K562 (cell line): ENCODE data around the gene SVEP1. TPM values are rescaled to one million over a fixed set of nuclear protein-coding genes. Genes with fewer than 3 reads are reported as not detected.

Experiments
- ATAC-seq: fragments of 200-7000 bp; cut with Tn5 transposase; 3 replicates; pipeline ENCODE4 v1.9.1; 2020; ENCODE audit warnings: moderate library complexity
- BruUV-seq: library from RNA; stranded (reverse); fragments of 400-500 nt; replicated peaks from 2 replicates; lab custom pipeline; 2021; lab: Mats Ljungman, UMichigan
- CTCF ChIA-PET: fragments of 300-600 bp; formaldehyde crosslinking; extraction: SDS; loops from one replicate; lab custom pipeline; 2021; ENCODE audit warnings: low intra/inter-chr PET ratio; lab: Yijun Ruan, JAX
- POLR2A ChIA-PET: fragments of 300-600, 350-650 bp; sonication (Branson Sonifier 250); formaldehyde crosslinking; extraction: SDS; loops from one replicate; lab custom pipeline; 2021; ENCODE audit warnings: antibody characterized with exemption, inconsistent platforms; lab: Yijun Ruan, JAX
- DNase-seq, 4 experiments: peaks; one replicate each; pipeline versions ENCODE4 v3.0.0 to v3.0.0-alpha.2; 2011 to 2018; ENCODE audit warnings: low spot score in 3 of 4, mixed read lengths in 3 of 4; ENCODE audit errors: extremely low read depth in 1 of 4
- FAIRE-seq: peaks from 2 replicates; lab custom pipeline; 2011; peaks lifted over from hg19 to GRCh38; lab: Jason Lieb, UNC
- H2AFZ ChIP-seq: 2 replicates; pipeline ENCODE4 v1.6.0; 2011; ENCODE audit warnings: low read depth, low read length, control low read depth, inconsistent platforms
- H3K27ac ChIP-seq: fragments of 200-600 bp; 3 replicates; pipeline ENCODE4 v1.8.0; 2011; ENCODE audit warnings: low read depth, mild to moderate bottlenecking, control low read depth, inconsistent platforms, low read length, moderate library complexity, mixed read lengths; ENCODE audit errors: extremely low read depth
- H3K27me3 ChIP-seq, 2 experiments: fragments of 300-600 bp in 1 of 2; 2 replicates in 1 of 2; 3 replicates in 1 of 2; pipeline versions ENCODE4 v1.6.0 to v1.8.0; 2011; ENCODE audit warnings: inconsistent platforms in 2 of 2, low read length in 2 of 2, mild to moderate bottlenecking in 1 of 2, mixed read lengths in 1 of 2, moderate library complexity in 1 of 2; ENCODE audit not compliant: control insufficient read depth in 2 of 2, insufficient read depth in 2 of 2
- H3K36me3 ChIP-seq: fragments of 300-600 bp; 3 replicates; pipeline ENCODE4 v1.8.0; 2011; ENCODE audit warnings: mild to moderate bottlenecking, low read length, inconsistent platforms; ENCODE audit not compliant: control insufficient read depth, insufficient read depth
- H3K4me1 ChIP-seq, 2 experiments: fragments of 200-600 bp in 1 of 2; replicated peaks in 1 of 2; 2 replicates in 1 of 2; 3 replicates in 1 of 2; pipeline versions ENCODE4 v1.5.1 to v1.8.0; 2011; ENCODE audit warnings: inconsistent platforms in 2 of 2, low read length in 2 of 2, mild to moderate bottlenecking in 1 of 2, mixed read lengths in 1 of 2, moderate library complexity in 1 of 2; ENCODE audit not compliant: control insufficient read depth in 2 of 2, insufficient read depth in 2 of 2
- H3K4me2 ChIP-seq: 2 replicates; pipeline ENCODE4 v1.6.1; 2011; ENCODE audit warnings: low read length, control low read depth, inconsistent platforms, mixed read lengths; ENCODE audit not compliant: insufficient read depth
- H3K4me3 ChIP-seq: fragments of 200-600 bp; sonication (generic), shearing (Covaris generic); 2 replicates; pipeline ENCODE4 v1.5.1; 2016; ENCODE audit warnings: control low read depth, inconsistent platforms
- H3K79me2 ChIP-seq: fragments of 200-600 bp; 3 replicates; pipeline ENCODE4 v1.8.0; 2011; ENCODE audit warnings: low read length, inconsistent platforms; ENCODE audit not compliant: control insufficient read depth, insufficient read depth
- H3K9ac ChIP-seq, 2 experiments: 2 replicates each; pipeline versions ENCODE4 v1.6.0 to v1.6.1; 2011; ENCODE audit warnings: low read depth in 2 of 2, low read length in 2 of 2, control low read depth in 1 of 2, inconsistent platforms in 1 of 2, mild to moderate bottlenecking in 1 of 2, mixed read lengths in 1 of 2; ENCODE audit not compliant: insufficient read depth in 1 of 2
- H3K9me1 ChIP-seq: one replicate; pipeline ENCODE4 v1.6.0; 2011; ENCODE audit warnings: inconsistent platforms, mild to moderate bottlenecking, low read length, moderate library complexity; ENCODE audit not compliant: control insufficient read depth, insufficient read depth
- H3K9me3 ChIP-seq: replicated peaks from 2 replicates; pipeline ENCODE4 v1.5.1; 2011; ENCODE audit warnings: low read depth, low read length, inconsistent platforms; ENCODE audit not compliant: control insufficient read depth, insufficient read depth
- H4K20me1 ChIP-seq: replicated peaks from 2 replicates; pipeline ENCODE4 v1.6.1; 2011; ENCODE audit warnings: low read length, inconsistent platforms, mixed read lengths; ENCODE audit not compliant: control insufficient read depth, insufficient read depth
- E2F5 ChIP-seq: sonication (generic); formaldehyde crosslinking; IDR thresholded peaks from 2 replicates; pipeline ENCODE4 v1.8.0; 2022; ENCODE audit warnings: mild to moderate bottlenecking, missing genetic modification reagents
- ELF4 ChIP-seq: fragments of 450-650 bp; formaldehyde crosslinking; IDR thresholded peaks from 2 replicates; pipeline ENCODE4 v1.4.0; 2022; ENCODE audit warnings: missing genetic modification characterization
- EWSR1 ChIP-seq: fragments of 450-650 bp; IDR thresholded peaks from 2 replicates; pipeline ENCODE4 v1.6.1; 2018; ENCODE audit warnings: borderline replicate concordance, mild to moderate bottlenecking, low read depth, moderate library complexity; ENCODE audit not compliant: partially characterized antibody
- HMGN3 ChIP-seq: IDR thresholded peaks from 2 replicates; pipeline ENCODE4 v1.6.1; 2011; ENCODE audit warnings: borderline replicate concordance, low read depth, mild to moderate bottlenecking, mixed read lengths, low read length; ENCODE audit not compliant: insufficient read length; ENCODE audit errors: extremely low read depth
- NUFIP1 ChIP-seq: fragments of 450-650 bp; IDR thresholded peaks from 2 replicates; pipeline ENCODE4 v1.6.1; 2018; ENCODE audit not compliant: partially characterized antibody
- SUPT5H ChIP-seq: fragments of 450-650 bp; IDR thresholded peaks from 2 replicates; pipeline ENCODE4 v1.6.1; 2016
- ZZZ3 ChIP-seq: fragments of 450-650 bp; IDR thresholded peaks from 2 replicates; pipeline ENCODE4 v1.6.1; 2016; ENCODE audit warnings: antibody characterized with exemption, mild to moderate bottlenecking, moderate library complexity
- WGBS: fragments of 100-300 bp; shearing (Covaris generic); methylation state at CpG from one replicate; pipeline ENCODE4 v1.1.6; 2016; ENCODE audit warnings: low coverage, mixed read lengths; ENCODE audit not compliant: insufficient coverage; ENCODE audit errors: missing lambda C conversion rate; 5-methylcytosine and 5-hydroxymethylcytosine counted together
- in situ Hi-C: fragments of 300-500 bp; cut with MboI; formaldehyde crosslinking; loops from 4 replicates; pipeline ENCODE4 v1.15.0; 2018; ENCODE audit warnings: inconsistent platforms, mixed read lengths
- intact Hi-C: fragments of 100-400 bp; cut with micrococcal nuclease; formaldehyde crosslinking; loops from 2 replicates; pipeline ENCODE4 v1.14.2; 2022
- polyA plus RNA-seq, 8 experiments: library from polyadenylated mRNA; depleted of rRNA in 4 of 8; stranded (reverse) in 5 of 8; unstranded in 3 of 8; fragments of >200 nt; fragmentation: Nextera tagmentation in 2 of 8; fragmentation: Illumina TruSeq in 1 of 8; extraction: Ambion mirVana in 2 of 8; extraction: Trizol in 1 of 8; gene quantifications; 2 replicates each; pipeline versions ENCODE4 v1.2.1 to v1.2.3, GENCODE V29; 2011 to 2014; ENCODE audit warnings: inconsistent platforms in 1 of 8, missing spikeins in 1 of 8
- total RNA-seq, 7 experiments: library from RNA; depleted of rRNA in 6 of 7; stranded (reverse); fragments of >200 nt in 6 of 7; fragmentation: Illumina TruSeq in 2 of 7; extraction: Trizol in 2 of 7; gene quantifications; 2 replicates each; pipeline versions ENCODE4 v1.2.1 to v1.2.3, GENCODE V29; 2011 to 2021; ENCODE audit warnings: low replicate concordance in 1 of 7
- TF ChIP-seq, protein P1 (sequence below): fragments of 200-800 bp; sonication (Bioruptor generic); IDR thresholded peaks from 2 replicates; pipeline ENCODE4 v1.6.1; 2016; ENCODE audit warnings: missing genetic modification characterization, missing compliant biosample characterization

Gene SVEP1
- total and polyA plus RNA-seq, 9 of the 15 experiments (the other 6 are each of a cell fraction or from before 2014, with no cell fraction given) = 0.20 to 0.84 (median 0.43) TPM

DNA sequence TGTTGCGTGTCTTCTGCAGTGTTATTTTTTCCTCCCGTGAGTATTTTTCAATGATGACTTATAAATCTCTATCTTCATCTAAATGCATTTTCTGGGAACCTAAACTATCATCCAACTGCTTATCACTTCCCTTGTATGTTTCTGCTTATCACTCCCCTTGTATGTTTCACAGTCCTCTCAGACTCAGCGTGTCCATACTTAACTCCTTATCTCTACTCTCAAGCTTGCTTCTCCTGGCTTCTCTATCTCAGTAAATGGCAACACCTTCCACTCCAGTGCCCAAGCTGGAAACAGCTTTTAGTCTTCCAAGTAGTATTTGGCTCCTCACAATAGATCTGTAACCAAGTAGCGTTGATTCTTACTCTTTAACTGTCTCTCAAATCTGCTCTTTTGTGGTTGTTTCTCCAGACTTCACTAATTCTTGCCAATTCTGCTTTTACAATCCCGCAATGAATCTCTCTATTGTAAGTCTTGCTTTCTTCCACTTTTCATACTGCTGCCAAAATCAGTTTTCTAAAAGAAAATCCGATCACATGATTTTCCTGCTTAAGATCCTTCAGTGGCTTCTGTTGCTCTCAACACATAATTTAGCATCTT, 208.0 kb downstream of the SVEP1 start:
- ChIA-PET CTCF (no interaction called here), POLR2A (interaction anchor here (0.6 to 3.1 kb wide), 4 partner anchors 11 to 52 kb away, joined by 3 to 11 read pairs (median 4); no protein-coding TSS in a partner anchor)
- peak overlapping the region; percentile 23; the same call in 2 of the 3 replicates for H3K27ac ChIP-seq
- no peak overlapping the region for H3K4me3 ChIP-seq
- WGBS = 2% methylated on average over 6 of the region's 6 CpGs
- no peaks in the 10 kb centered on the region for H3K79me2 ChIP-seq
- peaks cover 14 to 32% of the 10 kb centered on the region in 2 experiments for H3K4me1 ChIP-seq
- FAIRE-seq (peak; percentile 83), DNase-seq (peak; percentile 79 to 90 (median 82)), ATAC-seq (peak; percentile 95)
- H3K36me3 ChIP-seq = no peaks in the 10 kb centered on the region
- in situ Hi-C loops = no loop called here
- H3K9me1 ChIP-seq = no peaks in the 10 kb centered on the region
- no peaks in the 10 kb centered on the region for H3K27me3 ChIP-seq
- BruUV-seq = no TSS peak
- H4K20me1 ChIP-seq = no peaks in the 10 kb centered on the region
- no peak overlapping the region for H3K9ac ChIP-seq
- intact Hi-C loops = loop anchor here (5.0 kb wide), 1 partner anchor 114 kb away; the partner anchor contains the start of gene TXN
- peak overlapping the region; percentile 64 for H3K4me2 ChIP-seq
- no peaks in the 10 kb centered on the region; the same call in 1 of the 2 replicates for H3K9me3 ChIP-seq
- H2AFZ ChIP-seq = no peak overlapping the region
- TF ChIP-seq ELF4 (peak; percentile 99), HMGN3 (peak; percentile 79), EWSR1 (no peak), SUPT5H (no peak), ZZZ3 (no peak), NUFIP1 (no peak), E2F5 (CRISPR knock-in tag) (no peak)
- TF ChIP-seq, protein P1, sequence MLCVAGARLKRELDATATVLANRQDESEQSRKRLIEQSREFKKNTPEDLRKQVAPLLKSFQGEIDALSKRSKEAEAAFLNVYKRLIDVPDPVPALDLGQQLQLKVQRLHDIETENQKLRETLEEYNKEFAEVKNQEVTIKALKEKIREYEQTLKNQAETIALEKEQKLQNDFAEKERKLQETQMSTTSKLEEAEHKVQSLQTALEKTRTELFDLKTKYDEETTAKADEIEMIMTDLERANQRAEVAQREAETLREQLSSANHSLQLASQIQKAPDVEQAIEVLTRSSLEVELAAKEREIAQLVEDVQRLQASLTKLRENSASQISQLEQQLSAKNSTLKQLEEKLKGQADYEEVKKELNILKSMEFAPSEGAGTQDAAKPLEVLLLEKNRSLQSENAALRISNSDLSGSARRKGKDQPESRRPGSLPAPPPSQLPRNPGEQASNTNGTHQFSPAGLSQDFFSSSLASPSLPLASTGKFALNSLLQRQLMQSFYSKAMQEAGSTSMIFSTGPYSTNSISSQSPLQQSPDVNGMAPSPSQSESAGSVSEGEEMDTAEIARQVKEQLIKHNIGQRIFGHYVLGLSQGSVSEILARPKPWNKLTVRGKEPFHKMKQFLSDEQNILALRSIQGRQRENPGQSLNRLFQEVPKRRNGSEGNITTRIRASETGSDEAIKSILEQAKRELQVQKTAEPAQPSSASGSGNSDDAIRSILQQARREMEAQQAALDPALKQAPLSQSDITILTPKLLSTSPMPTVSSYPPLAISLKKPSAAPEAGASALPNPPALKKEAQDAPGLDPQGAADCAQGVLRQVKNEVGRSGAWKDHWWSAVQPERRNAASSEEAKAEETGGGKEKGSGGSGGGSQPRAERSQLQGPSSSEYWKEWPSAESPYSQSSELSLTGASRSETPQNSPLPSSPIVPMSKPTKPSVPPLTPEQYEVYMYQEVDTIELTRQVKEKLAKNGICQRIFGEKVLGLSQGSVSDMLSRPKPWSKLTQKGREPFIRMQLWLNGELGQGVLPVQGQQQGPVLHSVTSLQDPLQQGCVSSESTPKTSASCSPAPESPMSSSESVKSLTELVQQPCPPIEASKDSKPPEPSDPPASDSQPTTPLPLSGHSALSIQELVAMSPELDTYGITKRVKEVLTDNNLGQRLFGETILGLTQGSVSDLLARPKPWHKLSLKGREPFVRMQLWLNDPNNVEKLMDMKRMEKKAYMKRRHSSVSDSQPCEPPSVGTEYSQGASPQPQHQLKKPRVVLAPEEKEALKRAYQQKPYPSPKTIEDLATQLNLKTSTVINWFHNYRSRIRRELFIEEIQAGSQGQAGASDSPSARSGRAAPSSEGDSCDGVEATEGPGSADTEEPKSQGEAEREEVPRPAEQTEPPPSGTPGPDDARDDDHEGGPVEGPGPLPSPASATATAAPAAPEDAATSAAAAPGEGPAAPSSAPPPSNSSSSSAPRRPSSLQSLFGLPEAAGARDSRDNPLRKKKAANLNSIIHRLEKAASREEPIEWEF (CRISPR knock-in tag) = 0 out of 2 replicates have a peak, but pooled peaks have one; percentile 69
